ENCODE results near the gene RNF115. TPM values are rescaled to one million over a fixed set of nuclear protein-coding genes. Genes with fewer than 3 reads are reported as not detected.

Gene RNF115
- total and polyA plus RNA-seq, 2 donors (not counting 3 experiments of a cell fraction or from before 2014, with no cell fraction given) = 7.6 to 17.3 TPM

DNA sequence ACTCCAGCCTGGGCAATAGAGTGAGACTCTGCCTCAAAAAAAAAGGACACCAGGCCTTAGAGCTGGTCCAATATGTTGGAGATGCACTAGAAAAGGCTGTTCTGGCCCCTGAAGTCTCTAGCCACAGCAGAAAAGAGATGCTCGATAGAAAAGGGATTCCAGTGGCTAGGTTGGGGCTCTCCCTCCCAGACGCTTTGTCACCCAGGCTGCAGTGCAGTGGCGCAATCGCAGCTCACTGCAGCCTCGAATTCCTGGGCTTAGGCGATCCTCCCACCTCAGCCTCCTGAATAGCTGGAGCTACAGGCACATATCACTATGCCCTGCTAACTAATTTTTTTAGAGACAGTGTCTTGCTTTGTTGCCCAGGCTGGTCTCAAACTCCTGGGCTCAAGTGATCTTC is 135.0 kb downstream of the RNF115 start:
- H3K79me2 ChIP-seq (ENCODE audit: control insufficient read depth, insufficient read depth, low read length) = no peaks in the 10 kb centered on the region
- no peak for TF ChIP-seq FOS (IDR thresholded peaks at IDR 0.05; ENCODE audit: borderline replicate concordance, insufficient read depth, low read length)
- no peak for TF ChIP-seq GATA2 (IDR thresholded peaks at IDR 0.05; ENCODE audit: insufficient read depth, insufficient read length, low read depth, low read length)
- TF ChIP-seq, protein P1, sequence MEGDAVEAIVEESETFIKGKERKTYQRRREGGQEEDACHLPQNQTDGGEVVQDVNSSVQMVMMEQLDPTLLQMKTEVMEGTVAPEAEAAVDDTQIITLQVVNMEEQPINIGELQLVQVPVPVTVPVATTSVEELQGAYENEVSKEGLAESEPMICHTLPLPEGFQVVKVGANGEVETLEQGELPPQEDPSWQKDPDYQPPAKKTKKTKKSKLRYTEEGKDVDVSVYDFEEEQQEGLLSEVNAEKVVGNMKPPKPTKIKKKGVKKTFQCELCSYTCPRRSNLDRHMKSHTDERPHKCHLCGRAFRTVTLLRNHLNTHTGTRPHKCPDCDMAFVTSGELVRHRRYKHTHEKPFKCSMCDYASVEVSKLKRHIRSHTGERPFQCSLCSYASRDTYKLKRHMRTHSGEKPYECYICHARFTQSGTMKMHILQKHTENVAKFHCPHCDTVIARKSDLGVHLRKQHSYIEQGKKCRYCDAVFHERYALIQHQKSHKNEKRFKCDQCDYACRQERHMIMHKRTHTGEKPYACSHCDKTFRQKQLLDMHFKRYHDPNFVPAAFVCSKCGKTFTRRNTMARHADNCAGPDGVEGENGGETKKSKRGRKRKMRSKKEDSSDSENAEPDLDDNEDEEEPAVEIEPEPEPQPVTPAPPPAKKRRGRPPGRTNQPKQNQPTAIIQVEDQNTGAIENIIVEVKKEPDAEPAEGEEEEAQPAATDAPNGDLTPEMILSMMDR (IDR thresholded peaks at IDR 0.05; ENCODE audit: extremely low read depth in 1 of 2, insufficient read depth in 1 of 2, low read depth in 1 of 2, low read length in 2 of 2) = no peak
- no peak for TF ChIP-seq EZH2 (IDR thresholded peaks at IDR 0.05; ENCODE audit: borderline replicate concordance, low read depth, low read length, severe bottlenecking)
- no peak overlapping the region for H3K4me3 ChIP-seq (replicated peaks in 1 of 3; ENCODE audit: insufficient read depth in 1 of 3, low read depth in 1 of 3, low read length in 3 of 3)
- H3K27ac ChIP-seq (ENCODE audit: insufficient read depth, low read depth, low read length) = no peak overlapping the region
- intact Hi-C loops (cut with micrococcal nuclease) (no loop called here), dilution Hi-C loops (cut with MboI; ENCODE audit: extremely low pct_ligation_motif_present, low sequenced_read_pairs) (no loop called here)
- DNase-seq (ENCODE audit: low read depth, low spot score) = no peak
- no peaks in the 10 kb centered on the region for H4K20me1 ChIP-seq (replicated peaks; ENCODE audit: control insufficient read depth, extremely low read depth, insufficient read depth, low read length)
- no peaks in the 10 kb centered on the region for H3K27me3 ChIP-seq (ENCODE audit: control insufficient read depth in 2 of 2, insufficient read depth in 2 of 2, low read length in 2 of 2)
- H3K9me1 ChIP-seq (replicated peaks; ENCODE audit: control insufficient read depth, extremely low read depth, insufficient read depth, low read length) = no peaks in the 10 kb centered on the region
- POLR2A ChIA-PET = no interaction called here
- no peaks in the 10 kb centered on the region for H3K9me3 ChIP-seq (replicated peaks; ENCODE audit: control insufficient read depth, insufficient read depth, low read length)
- no peak for FAIRE-seq
- H3K4me2 ChIP-seq (ENCODE audit: insufficient read depth, low read length) = no peak overlapping the region
- H3K36me3 ChIP-seq (ENCODE audit: control insufficient read depth in 2 of 2, extremely low read depth in 1 of 2, insufficient read depth in 2 of 2, low read length in 2 of 2) = no peaks in the 10 kb centered on the region
- H2AFZ ChIP-seq (ENCODE audit: low read depth, low read length) = no peak overlapping the region
- CTCF ChIA-PET = no interaction called here
- no TSS peak for BruUV-seq (replicated peaks)
- no peak overlapping the region for H3K9ac ChIP-seq (replicated peaks; ENCODE audit: extremely low read depth, insufficient read depth, low read length)
- H3K4me1 ChIP-seq (ENCODE audit: control insufficient read depth, extremely low read depth, insufficient read depth, low read length) = no peaks in the 10 kb centered on the region

Small RNA genes within 50 kb of the gene (microRNA-seq; reads per million reads assigned to microRNA genes)
- not detected for gene MIR6736 (ENCODE audit: borderline number of aligned reads, borderline replicate concordance)

Small RNA genes within 50 kb of the gene (small RNA-seq; reads per million reads assigned to genes)
- not detected for gene MIR6736 (ENCODE audit: insufficient read depth, insufficient read length, low read depth, low replicate concordance)

Other genes with a start within 250 kb of the RNF115 start
- gene GPR89A, start 216.1 kb downstream of the RNF115 start, total RNA-seq = 13.8 and 20.2 TPM in 2 replicates
- gene GPR89A, start 216.1 kb downstream of the RNF115 start, polyA plus RNA-seq = 17.2 and 35.7 TPM in 2 replicates
- gene PDZK1, start 116.7 kb downstream of the RNF115 start, total RNA-seq = 0.58 TPM in 1 of 2 replicates, not detected in the other
- 0.03 and 0.11 TPM in 2 replicates for gene PDZK1, start 116.7 kb downstream of the RNF115 start, polyA plus RNA-seq
- gene CD160, start 104.6 kb downstream of the RNF115 start, total RNA-seq = not detected in 2 replicates
- gene CD160, start 104.6 kb downstream of the RNF115 start, polyA plus RNA-seq = not detected in 2 replicates
- 30.4 and 31.0 TPM in 2 replicates for gene POLR3C, start 105 bp upstream of the RNF115 start, total RNA-seq
- gene POLR3C, start 105 bp upstream of the RNF115 start, polyA plus RNA-seq = 28.4 and 29.5 TPM in 2 replicates
- 3.6 and 5.1 TPM in 2 replicates for gene NUDT17, start 21.5 kb upstream of the RNF115 start, total RNA-seq
- 9.0 TPM in 2 replicates for gene NUDT17, start 21.5 kb upstream of the RNF115 start, polyA plus RNA-seq
- 50.1 and 53.3 TPM in 2 replicates for gene PIAS3, start 35.0 kb upstream of the RNF115 start, total RNA-seq
- gene PIAS3, start 35.0 kb upstream of the RNF115 start, polyA plus RNA-seq = 69.9 and 71.8 TPM in 2 replicates
- 0.14 and 0.20 TPM in 2 replicates for gene ANKRD35, start 61.8 kb upstream of the RNF115 start, total RNA-seq
- 0.10 and 0.15 TPM in 2 replicates for gene ANKRD35, start 61.8 kb upstream of the RNF115 start, polyA plus RNA-seq
- gene ITGA10, start 86.0 kb upstream of the RNF115 start, total RNA-seq = 39.8 and 58.6 TPM in 2 replicates
- 16.9 and 20.6 TPM in 2 replicates for gene ITGA10, start 86.0 kb upstream of the RNF115 start, polyA plus RNA-seq
- 29.0 and 30.5 TPM in 2 replicates for gene PEX11B, start 94.6 kb upstream of the RNF115 start, total RNA-seq
- gene PEX11B, start 94.6 kb upstream of the RNF115 start, polyA plus RNA-seq = 39.7 and 42.5 TPM in 2 replicates
- 194 and 200 TPM in 2 replicates for gene RBM8A, start 103.4 kb upstream of the RNF115 start, total RNA-seq
- gene RBM8A, start 103.4 kb upstream of the RNF115 start, polyA plus RNA-seq = 101 and 192 TPM in 2 replicates
- 54.9 and 55.6 TPM in 2 replicates for gene LIX1L, start 133.9 kb upstream of the RNF115 start, total RNA-seq
- gene LIX1L, start 133.9 kb upstream of the RNF115 start, polyA plus RNA-seq = 48.4 and 56.4 TPM in 2 replicates
- gene ANKRD34A, start 140.5 kb upstream of the RNF115 start, total RNA-seq = 0.24 and 0.60 TPM in 2 replicates
- gene ANKRD34A, start 140.5 kb upstream of the RNF115 start, polyA plus RNA-seq = 0.41 and 0.43 TPM in 2 replicates
- gene POLR3GL, start 140.6 kb upstream of the RNF115 start, total RNA-seq = 15.3 and 18.8 TPM in 2 replicates
- gene POLR3GL, start 140.6 kb upstream of the RNF115 start, polyA plus RNA-seq = 10.6 and 12.4 TPM in 2 replicates
- 7.6 and 9.1 TPM in 2 replicates for gene TXNIP, start 172.5 kb upstream of the RNF115 start, total RNA-seq
- 21.8 and 31.3 TPM in 2 replicates for gene TXNIP, start 172.5 kb upstream of the RNF115 start, polyA plus RNA-seq
- gene HJV, start 197.6 kb upstream of the RNF115 start, total RNA-seq = not detected in 2 replicates
- not detected in 2 replicates for gene HJV, start 197.6 kb upstream of the RNF115 start, polyA plus RNA-seq